ENCODE measurements around the gene DDIT4. TPM values are rescaled to one million over a fixed set of nuclear protein-coding genes. Genes with fewer than 3 reads are reported as not detected.

DDIT4 gene
- total and polyA plus RNA-seq, 9 of the 15 experiments (the other 6 are each of a cell fraction or from before 2014, with no cell fraction given): 8.2 to 675 (median 159) TPM

DNA sequence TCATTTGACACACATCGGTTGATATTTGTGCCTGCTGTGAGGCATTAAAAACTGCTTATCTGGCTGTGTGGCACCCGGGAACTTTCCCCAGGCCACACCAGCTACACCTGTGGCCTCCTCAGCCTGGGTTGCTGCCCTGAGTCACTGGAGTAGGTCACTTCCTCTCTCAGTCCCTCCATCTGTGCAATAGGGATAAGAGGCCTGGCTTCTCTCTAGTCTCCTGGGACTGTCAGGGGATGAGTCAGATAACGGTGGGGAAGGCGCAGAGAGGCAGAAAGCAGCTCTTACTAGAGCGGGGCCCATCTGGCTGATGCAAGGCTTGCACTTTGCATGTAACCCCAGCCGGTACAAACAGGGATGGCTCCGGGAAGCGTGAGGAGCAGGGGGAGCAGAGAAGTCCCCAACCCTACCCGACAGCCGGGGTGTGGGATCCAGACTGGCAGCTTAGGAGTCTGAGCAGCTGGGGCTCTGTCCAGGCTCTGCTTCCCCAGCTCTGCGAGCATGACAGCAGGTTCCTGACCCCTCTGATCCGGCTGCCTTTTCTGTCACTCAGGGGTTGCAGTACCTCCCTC, 47.0 kb downstream of the DDIT4 start (continued):
- no peak for TF ChIP-seq XRCC3 (IDR thresholded peaks at IDR 0.05)
- TF ChIP-seq KLF10 (CRISPR knock-in tag; IDR thresholded peaks at IDR 0.05): no peak
- TF ChIP-seq CHD4 (IDR thresholded peaks at IDR 0.05; ENCODE audit: insufficient read depth, insufficient replicate concordance, low read depth, low read length, poor library complexity, severe bottlenecking): no peak
- peak; percentile 92 for TF ChIP-seq ZKSCAN1 (IDR thresholded peaks at IDR 0.05; ENCODE audit: low read depth, low read length)
- TF ChIP-seq YBX1 (IDR thresholded peaks at IDR 0.05): no peak
- peak; percentile 87 for TF ChIP-seq PTBP1 (IDR thresholded peaks at IDR 0.05; ENCODE audit: low read depth, low read length)
- TF ChIP-seq ZNF253 (CRISPR knock-in tag; conservative IDR thresholded peaks at IDR 0.05): no peak
- no peak for TF ChIP-seq NR0B1 (IDR thresholded peaks at IDR 0.05; ENCODE audit: partially characterized antibody)
- TF ChIP-seq THRB (CRISPR knock-in tag; conservative IDR thresholded peaks at IDR 0.05): no peak; the same call in none of the 2 replicates
- TF ChIP-seq, protein P1, sequence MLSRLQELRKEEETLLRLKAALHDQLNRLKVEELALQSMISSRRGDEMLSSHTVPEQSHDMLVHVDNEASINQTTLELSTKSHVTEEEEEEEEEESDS (CRISPR knock-in tag; IDR thresholded peaks at IDR 0.05): no peak
- no peak; the same call in 1 of the 2 replicates for TF ChIP-seq TCF7 (IDR thresholded peaks at IDR 0.05; ENCODE audit: borderline replicate concordance)
- no peak for TF ChIP-seq MCM2 (IDR thresholded peaks at IDR 0.05; ENCODE audit: low read depth)
- no peak for TF ChIP-seq ZBTB43 (CRISPR knock-in tag; IDR thresholded peaks at IDR 0.05)
- peak; percentile 100 for TF ChIP-seq CBFA2T3 (IDR thresholded peaks at IDR 0.05)
- no peak for TF ChIP-seq ZNF431 (CRISPR knock-in tag; IDR thresholded peaks at IDR 0.05)
- TF ChIP-seq SAFB2 (IDR thresholded peaks at IDR 0.05; ENCODE audit: borderline replicate concordance, low read depth, low read length, severe bottlenecking): no peak
- TF ChIP-seq ZFP36 (IDR thresholded peaks at IDR 0.05; ENCODE audit: low read depth, low read length, partially characterized antibody): peak; percentile 68
- TF ChIP-seq AFF4 (CRISPR knock-in tag; IDR thresholded peaks at IDR 0.05): peak; percentile 95
- no peak for TF ChIP-seq FOXA1 (IDR thresholded peaks at IDR 0.05; ENCODE audit: borderline replicate concordance)
- TF ChIP-seq ZNF449 (CRISPR knock-in tag; IDR thresholded peaks at IDR 0.05): peak; percentile 77
